Omental fat pad (tissue), 4 donors: ENCODE data around the gene PTPRD. TPM values are rescaled to one million over a fixed set of nuclear protein-coding genes. Genes with fewer than 3 reads are reported as not detected.

Experiments used
- ATAC-seq: fragments of 150-250 bp; one replicate; pipeline ENCODE4 v1.9.1; 2016; ENCODE audit warnings: mild to moderate bottlenecking, moderate library complexity; ENCODE audit not compliant: low FRiP score
- DNase-seq: peaks from one replicate; pipeline ENCODE4 v3.0.0-alpha.2; 2019; ENCODE audit warnings: low spot score
- CTCF ChIP-seq, 3 donors: fragments of 450-650 bp; IDR thresholded peaks; one replicate each; pipeline ENCODE4 v1.5.1; 2016 to 2017; ENCODE audit warnings: antibody characterized with exemption in 3 of 3, mild to moderate bottlenecking in 3 of 3, moderate library complexity in 2 of 3
- total RNA-seq, 4 donors: library from RNA; depleted of rRNA; stranded (reverse); fragments of >200 nt; gene quantifications; one replicate each; pipeline ENCODE4 v1.1.0, GENCODE V29; 2016

PTPRD gene
- total RNA-seq, 4 donors from 2014 or later, result 3.5 to 34.2 (median 11.2) TPM

- ATAC-seq (no peak), DNase-seq (no peak)
- no peak for TF ChIP-seq CTCF (IDR thresholded peaks at IDR 0.05)
These were observed 1961.0 kb downstream of the PTPRD start for GRCh38 chr9:8651846-8652215.

GRCh38 chr9:8651070-8651845 lies 1961.5 kb downstream of the PTPRD start:
- TF ChIP-seq CTCF (IDR thresholded peaks at IDR 0.05), result no peak

GRCh38 chr9:8649807-8650206 lies 1963.0 kb downstream of the PTPRD start:
- ATAC-seq (no peak), DNase-seq (no peak)
- no peak for TF ChIP-seq CTCF (IDR thresholded peaks at IDR 0.05)

More at GRCh38 chr9:8651070-8651845, 1961.5 kb downstream of the PTPRD start:
- ATAC-seq (no peak), DNase-seq (no peak)

- no peak for TF ChIP-seq CTCF (IDR thresholded peaks at IDR 0.05)
- no peak for ATAC-seq
- DNase-seq, result no peak
These were observed 1963.6 kb downstream of the PTPRD start for GRCh38 chr9:8649160-8649559.

- ATAC-seq, result no peak
- DNase-seq, result no peak
- no peak for TF ChIP-seq CTCF (IDR thresholded peaks at IDR 0.05)
These were observed 1964.4 kb downstream of the PTPRD start for GRCh38 chr9:8648271-8648845.

- no peak for ATAC-seq
- no peak for TF ChIP-seq CTCF (IDR thresholded peaks at IDR 0.05)
These were observed 1965.0 kb downstream of the PTPRD start for GRCh38 chr9:8647824-8648223.

GRCh38 chr9:8644571-8644970 lies 1968.2 kb downstream of the PTPRD start:
- no peak for ATAC-seq
- DNase-seq, result no peak
- no peak for TF ChIP-seq CTCF (IDR thresholded peaks at IDR 0.05)

More at GRCh38 chr9:8647824-8648223, 1965.0 kb downstream of the PTPRD start:
- DNase-seq, result no peak
